ENCODE results near the gene AGMAT. TPM values are rescaled to one million over a fixed set of nuclear protein-coding genes. Genes with fewer than 3 reads are reported as not detected.

AGMAT gene
- total and polyA plus RNA-seq, 2 donors (not counting 1 experiment from before 2014, with no cell fraction given): 3.5 to 3.7 TPM

DNA sequence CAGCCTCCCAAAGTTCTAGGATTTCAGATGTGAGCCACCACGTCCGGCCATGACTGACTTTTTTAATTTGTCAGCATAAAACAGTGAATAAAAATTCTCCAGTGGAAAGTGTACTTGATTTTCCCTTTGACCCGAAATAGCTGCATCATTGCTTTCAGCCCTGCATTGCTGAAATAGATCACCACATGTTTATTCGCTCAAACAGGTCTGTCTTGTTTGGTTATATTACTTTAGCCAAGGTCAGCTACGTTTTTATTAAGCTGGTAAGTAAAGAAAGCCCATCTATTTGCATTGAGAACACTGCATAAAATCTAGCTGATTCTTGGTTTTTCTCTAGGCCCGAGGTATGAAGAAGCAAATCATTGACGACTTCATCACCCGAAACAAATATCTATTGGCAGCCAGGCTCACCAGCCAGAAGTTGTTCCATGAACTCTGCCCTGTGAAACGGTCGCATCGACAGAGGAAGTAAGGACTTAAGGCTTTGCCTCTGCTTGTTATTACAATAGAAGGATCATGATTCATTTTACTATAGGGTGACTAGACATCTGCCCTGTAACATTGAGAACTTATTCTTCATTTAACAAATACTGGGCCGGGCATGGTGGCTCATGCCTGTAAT lies 25.6 kb downstream of the AGMAT start:
- no peak overlapping the region for H2AFZ ChIP-seq (ENCODE audit: insufficient read depth, low read depth, low read length, poor library complexity, severe bottlenecking)
- H3K9me3 ChIP-seq (ENCODE audit: control extremely low read depth in 1 of 3, control insufficient read depth in 2 of 3, insufficient read depth in 1 of 3, low read length in 2 of 3): no peaks in the 10 kb centered on the region
- no peak overlapping the region for H3K4me2 ChIP-seq (replicated peaks; ENCODE audit: low read depth, low read length, poor library complexity, severe bottlenecking)
- ATAC-seq (ENCODE audit: low read depth) (no peak), DNase-seq (no peak)
- H3K27me3 Mint-ChIP-seq: no peaks in the 10 kb centered on the region
- peaks cover 10% of the 10 kb centered on the region for H3K79me2 ChIP-seq (ENCODE audit: control insufficient read depth, insufficient read depth, low read length)
- H3K27ac Mint-ChIP-seq: no peak overlapping the region
- H3K4me1 ChIP-seq (ENCODE audit: control insufficient read depth in 2 of 2, insufficient read depth in 2 of 2, low read length in 2 of 2): peaks cover 14 to 18% of the 10 kb centered on the region in 2 donors
- H3K36me3 ChIP-seq (replicated peaks in 1 of 2; ENCODE audit: control extremely low read depth in 1 of 2, control insufficient read depth in 1 of 2, extremely low read depth in 1 of 2, insufficient read depth in 2 of 2, low read length in 1 of 2): peaks cover 4 to 28% of the 10 kb centered on the region in 2 experiments
- ChIA-PET POLR2A (no interaction called here), CTCF (no interaction called here)
- H3K27ac ChIP-seq (ENCODE audit: low read length in 2 of 2): no peak overlapping the region
- WGBS (ENCODE audit: insufficient coverage): 94% methylated on average over 7 of the region's 12 CpGs
- TF ChIP-seq, protein P1, sequence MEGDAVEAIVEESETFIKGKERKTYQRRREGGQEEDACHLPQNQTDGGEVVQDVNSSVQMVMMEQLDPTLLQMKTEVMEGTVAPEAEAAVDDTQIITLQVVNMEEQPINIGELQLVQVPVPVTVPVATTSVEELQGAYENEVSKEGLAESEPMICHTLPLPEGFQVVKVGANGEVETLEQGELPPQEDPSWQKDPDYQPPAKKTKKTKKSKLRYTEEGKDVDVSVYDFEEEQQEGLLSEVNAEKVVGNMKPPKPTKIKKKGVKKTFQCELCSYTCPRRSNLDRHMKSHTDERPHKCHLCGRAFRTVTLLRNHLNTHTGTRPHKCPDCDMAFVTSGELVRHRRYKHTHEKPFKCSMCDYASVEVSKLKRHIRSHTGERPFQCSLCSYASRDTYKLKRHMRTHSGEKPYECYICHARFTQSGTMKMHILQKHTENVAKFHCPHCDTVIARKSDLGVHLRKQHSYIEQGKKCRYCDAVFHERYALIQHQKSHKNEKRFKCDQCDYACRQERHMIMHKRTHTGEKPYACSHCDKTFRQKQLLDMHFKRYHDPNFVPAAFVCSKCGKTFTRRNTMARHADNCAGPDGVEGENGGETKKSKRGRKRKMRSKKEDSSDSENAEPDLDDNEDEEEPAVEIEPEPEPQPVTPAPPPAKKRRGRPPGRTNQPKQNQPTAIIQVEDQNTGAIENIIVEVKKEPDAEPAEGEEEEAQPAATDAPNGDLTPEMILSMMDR (IDR thresholded peaks at IDR 0.05): no peak
- no peak for TF ChIP-seq EZH2 (IDR thresholded peaks at IDR 0.05; ENCODE audit: borderline replicate concordance, insufficient read depth, low read depth, low read length, poor library complexity, severe bottlenecking)
- no peaks in the 10 kb centered on the region for H4K20me1 ChIP-seq (ENCODE audit: control insufficient read depth, insufficient read depth, low read length, poor library complexity, severe bottlenecking)
- H3K4me3 ChIP-seq (ENCODE audit: control extremely low read depth in 1 of 5, extremely low read depth in 1 of 5, insufficient read depth in 1 of 5, low read depth in 2 of 5, low read length in 4 of 5): no peak overlapping the region
- peaks cover 9% of the 10 kb centered on the region for H3K4me1 Mint-ChIP-seq
- H3K27me3 ChIP-seq (replicated peaks in 1 of 4; ENCODE audit: control extremely low read depth in 1 of 4, control insufficient read depth in 3 of 4, insufficient read depth in 4 of 4, low read length in 3 of 4): no peaks in the 10 kb centered on the region
- intact Hi-C loops (cut with micrococcal nuclease): no loop called here
- no peak overlapping the region for H3K9ac ChIP-seq (ENCODE audit: low read length)
- no peak overlapping the region for H3K4me3 Mint-ChIP-seq
- H3K9me3 Mint-ChIP-seq (ENCODE audit: insufficient read depth): no peaks in the 10 kb centered on the region

DNA sequence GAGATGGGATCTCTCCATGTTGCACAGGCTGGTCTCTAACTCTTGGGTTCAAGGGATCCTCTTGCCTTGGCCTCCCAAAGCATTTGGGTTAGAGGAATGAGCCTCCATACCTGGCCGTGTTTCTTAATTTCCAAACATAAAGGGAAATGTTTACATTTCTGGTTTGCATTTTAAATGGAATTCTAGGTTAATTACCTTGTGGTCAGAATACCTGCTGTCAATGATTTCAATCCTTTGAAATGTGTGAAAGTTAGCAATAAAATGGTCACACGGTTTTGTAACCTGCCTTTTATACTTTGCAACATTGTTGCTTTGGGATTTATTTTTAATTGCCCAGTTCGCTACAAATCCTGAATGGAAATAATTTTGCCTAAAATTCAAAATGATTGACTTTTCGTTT lies 26.3 kb downstream of the AGMAT start:
- no peak overlapping the region for H3K4me3 ChIP-seq (ENCODE audit: control extremely low read depth in 1 of 5, extremely low read depth in 1 of 5, insufficient read depth in 1 of 5, low read depth in 2 of 5, low read length in 4 of 5)
- no peak overlapping the region for H3K9ac ChIP-seq (ENCODE audit: low read length)
- intact Hi-C loops (cut with micrococcal nuclease): no loop called here
- ATAC-seq (ENCODE audit: low read depth) (no peak), DNase-seq (no peak)
- CTCF ChIA-PET: no interaction called here
- peaks cover 4 to 33% of the 10 kb centered on the region in 2 experiments for H3K36me3 ChIP-seq (replicated peaks in 1 of 2; ENCODE audit: control extremely low read depth in 1 of 2, control insufficient read depth in 1 of 2, extremely low read depth in 1 of 2, insufficient read depth in 2 of 2, low read length in 1 of 2)
- H4K20me1 ChIP-seq (ENCODE audit: control insufficient read depth, insufficient read depth, low read length, poor library complexity, severe bottlenecking): no peaks in the 10 kb centered on the region
- H3K9me3 ChIP-seq (ENCODE audit: control extremely low read depth in 1 of 3, control insufficient read depth in 2 of 3, insufficient read depth in 1 of 3, low read length in 2 of 3): no peaks in the 10 kb centered on the region
- no peak overlapping the region for H2AFZ ChIP-seq (ENCODE audit: insufficient read depth, low read depth, low read length, poor library complexity, severe bottlenecking)
- TF ChIP-seq, protein P1 (IDR thresholded peaks at IDR 0.05): no peak
- no peak for TF ChIP-seq EZH2 (IDR thresholded peaks at IDR 0.05; ENCODE audit: borderline replicate concordance, insufficient read depth, low read depth, low read length, poor library complexity, severe bottlenecking)
- H3K27ac Mint-ChIP-seq: no peak overlapping the region
- H3K27me3 Mint-ChIP-seq: no peaks in the 10 kb centered on the region
- 92% methylated on average over 2 of the region's 4 CpGs for WGBS (ENCODE audit: insufficient coverage)
- H3K4me3 Mint-ChIP-seq: no peak overlapping the region
- peaks cover 10% of the 10 kb centered on the region for H3K79me2 ChIP-seq (ENCODE audit: control insufficient read depth, insufficient read depth, low read length)
- no peak overlapping the region for H3K27ac ChIP-seq (ENCODE audit: low read length in 2 of 2)
- POLR2A ChIA-PET: no interaction called here
- H3K4me1 ChIP-seq (ENCODE audit: control insufficient read depth in 2 of 2, insufficient read depth in 2 of 2, low read length in 2 of 2): peaks cover 7 to 10% of the 10 kb centered on the region in 2 donors
- no peaks in the 10 kb centered on the region for H3K9me3 Mint-ChIP-seq (ENCODE audit: insufficient read depth)
- H3K4me2 ChIP-seq (replicated peaks; ENCODE audit: low read depth, low read length, poor library complexity, severe bottlenecking): no peak overlapping the region
- peaks cover 3% of the 10 kb centered on the region for H3K4me1 Mint-ChIP-seq
- H3K27me3 ChIP-seq (replicated peaks in 1 of 4; ENCODE audit: control extremely low read depth in 1 of 4, control insufficient read depth in 3 of 4, insufficient read depth in 4 of 4, low read length in 3 of 4): no peaks in the 10 kb centered on the region

Data from B cell (primary cell).